GM23338 (cell line): Measurements from ENCODE around the gene TBX2. TPM values are rescaled to one million over a fixed set of nuclear protein-coding genes. Genes with fewer than 3 reads are reported as not detected.

ENCODE experiments used
- ATAC-seq: fragments of 200-7000 bp; cut with Tn5 transposase; 3 replicates; pipeline ENCODE4 v1.9.1; 2020
- DNase-seq: peaks from one replicate; pipeline ENCODE4 v3.0.0-alpha.2; 2015; ENCODE audit warnings: low spot score
- H2AFZ ChIP-seq: fragments of 200-600 bp; sonication (generic); 2 replicates; pipeline ENCODE4 v1.8.0; 2016; ENCODE audit warnings: antibody characterized with exemption, mild to moderate bottlenecking, moderate library complexity
- H3F3A ChIP-seq: fragments of 200-600 bp; sonication (generic); replicated peaks from 2 replicates; pipeline ENCODE4 v1.8.0; 2017; ENCODE audit warnings: antibody characterized with exemption, mixed run types, low read depth
- H3K27ac ChIP-seq: fragments of 200-600 bp; sonication (generic); 2 replicates; pipeline ENCODE4 v1.6.1; 2016; ENCODE audit warnings: low read depth
- H3K27me3 ChIP-seq: fragments of 200-600 bp; sonication (generic); 2 replicates; pipeline ENCODE4 v1.8.0; 2016; ENCODE audit warnings: mild to moderate bottlenecking, mixed run types, moderate library complexity; ENCODE audit not compliant: insufficient read depth
- H3K36me3 ChIP-seq: fragments of 200-600 bp; sonication (generic); 2 replicates; pipeline ENCODE4 v1.8.0; 2016; ENCODE audit warnings: mild to moderate bottlenecking; ENCODE audit not compliant: insufficient read depth
- H3K4me1 ChIP-seq: fragments of 200-600 bp; sonication (generic); 2 replicates; pipeline ENCODE4 v1.8.0; 2016; ENCODE audit warnings: mild to moderate bottlenecking, moderate library complexity; ENCODE audit not compliant: insufficient read depth
- H3K4me2 ChIP-seq: fragments of 200-600 bp; sonication (generic); 2 replicates; pipeline ENCODE4 v1.7.1; 2017; ENCODE audit warnings: mixed run types
- H3K4me3 ChIP-seq: fragments of 200-600 bp; sonication (generic); 2 replicates; pipeline ENCODE4 v1.6.1; 2016; ENCODE audit warnings: mixed run types
- H3K79me2 ChIP-seq: fragments of 200-600 bp; sonication (generic); replicated peaks from 2 replicates; pipeline ENCODE4 v1.8.0; 2017; ENCODE audit warnings: mild to moderate bottlenecking; ENCODE audit not compliant: insufficient read depth
- H3K9me2 ChIP-seq: fragments of 200-600 bp; sonication (generic); 2 replicates; pipeline ENCODE4 v1.8.0; 2017; ENCODE audit not compliant: insufficient read depth
- H4K20me1 ChIP-seq: fragments of 200-600 bp; sonication (generic); replicated peaks from 2 replicates; pipeline ENCODE4 v1.8.0; 2017; ENCODE audit warnings: mild to moderate bottlenecking; ENCODE audit not compliant: insufficient read depth
- H3K27ac Mint-ChIP-seq: 2 replicates; pipeline ENCODE4 v1.8.0; 2020; ENCODE audit warnings: inconsistent platforms, mild to moderate bottlenecking, moderate library complexity, mixed read lengths
- H3K27me3 Mint-ChIP-seq: 3 replicates; pipeline ENCODE4 v1.8.0; 2022; ENCODE audit warnings: low read depth, mild to moderate bottlenecking, moderate library complexity, mixed read lengths, inconsistent platforms; ENCODE audit not compliant: insufficient read depth, poor library complexity
- H3K36me3 Mint-ChIP-seq: 3 replicates; pipeline ENCODE4 v1.8.0; 2021; ENCODE audit warnings: low read depth, mild to moderate bottlenecking, inconsistent platforms, moderate library complexity, mixed read lengths
- H3K4me1 Mint-ChIP-seq: 3 replicates; pipeline ENCODE4 v1.8.0; 2020; ENCODE audit warnings: mild to moderate bottlenecking, inconsistent platforms, mixed read lengths
- H3K4me3 Mint-ChIP-seq: 3 replicates; pipeline ENCODE4 v1.8.0; 2021; ENCODE audit warnings: moderate library complexity, mild to moderate bottlenecking, inconsistent platforms, mixed read lengths
- H3K9me3 Mint-ChIP-seq: 3 replicates; pipeline ENCODE4 v1.8.0; 2020; ENCODE audit warnings: moderate library complexity, mild to moderate bottlenecking, inconsistent platforms, mixed read lengths
- CREB1 ChIP-seq: fragments of 250-450 bp; sonication (Bioruptor Pico); IDR thresholded peaks from 2 replicates; pipeline ENCODE4 v1.5.0; 2020; ENCODE audit warnings: low read depth, mild to moderate bottlenecking, moderate library complexity
- EZH2 ChIP-seq: fragments of 200-600 bp; sonication (generic); IDR thresholded peaks from one replicate; pipeline ENCODE4 v1.8.0; 2017; ENCODE audit warnings: antibody characterized with exemption, mild to moderate bottlenecking, low read depth; ENCODE audit not compliant: unreplicated experiment
- EZH2phosphoT487 ChIP-seq: fragments of 200-600 bp; sonication (generic); IDR thresholded peaks from one replicate; pipeline ENCODE4 v1.8.1; 2018; ENCODE audit warnings: antibody characterized with exemption; ENCODE audit not compliant: unreplicated experiment
- JUNB ChIP-seq: IDR thresholded peaks from one replicate; pipeline ENCODE4 v1.6.1; 2016; ENCODE audit warnings: antibody characterized with exemption; ENCODE audit not compliant: unreplicated experiment
- NANOG ChIP-seq: IDR thresholded peaks from 2 replicates; pipeline ENCODE4 v1.6.1; 2016; ENCODE audit warnings: antibody characterized with exemption, borderline replicate concordance
- ZNF114 ChIP-seq: fragments of 250-450 bp; sonication (Bioruptor Pico); IDR thresholded peaks from 2 replicates; pipeline ENCODE4 v1.5.0; 2020; ENCODE audit warnings: mild to moderate bottlenecking, moderate library complexity
- ZNF331 ChIP-seq: fragments of 250-450 bp; sonication (Bioruptor Pico); IDR thresholded peaks from 2 replicates; pipeline ENCODE4 v1.5.0; 2020; ENCODE audit warnings: low read depth, mild to moderate bottlenecking, moderate library complexity
- polyA plus RNA-seq: library from polyadenylated mRNA; unstranded; fragments of >200 nt; fragmentation: Nextera tagmentation; extraction: Ambion mirVana; gene quantifications from 2 replicates; pipeline ENCODE4 v1.2.1, GENCODE V29; 2016
- total RNA-seq: library from RNA; depleted of rRNA; stranded (reverse); fragments of >200 nt; shearing (Covaris generic); gene quantifications from 2 replicates; pipeline ENCODE4 v1.2.3, GENCODE V29; 2014
- TF ChIP-seq, protein P1 (sequence below): IDR thresholded peaks from 2 replicates; pipeline ENCODE4 v1.6.1; 2016; ENCODE audit warnings: antibody characterized with exemption
- TF ChIP-seq, protein P2 (sequence below): fragments of 250-450 bp; sonication (Bioruptor Pico); IDR thresholded peaks from 2 replicates; pipeline ENCODE4 v1.5.0; 2020; ENCODE audit warnings: mild to moderate bottlenecking, moderate library complexity
- TF ChIP-seq, protein P3 (sequence below): IDR thresholded peaks from one replicate; pipeline ENCODE4 v1.6.1; 2018; ENCODE audit warnings: antibody characterized with exemption; ENCODE audit not compliant: unreplicated experiment
- TF ChIP-seq, protein P4 (sequence below), 2 experiments: fragments of 200-600 bp in 1 of 2; sonication (generic) in 1 of 2; conservative IDR thresholded peaks; 2 replicates each; pipeline versions ENCODE4 v1.5.1 to v1.6.1; 2016 to 2017; ENCODE audit warnings: antibody characterized with exemption in 2 of 2, low read depth in 2 of 2, mild to moderate bottlenecking in 2 of 2, moderate library complexity in 1 of 2

TBX2 gene
- total and polyA plus RNA-seq, 2 experiments from 2014 or later: not detected

DNA sequence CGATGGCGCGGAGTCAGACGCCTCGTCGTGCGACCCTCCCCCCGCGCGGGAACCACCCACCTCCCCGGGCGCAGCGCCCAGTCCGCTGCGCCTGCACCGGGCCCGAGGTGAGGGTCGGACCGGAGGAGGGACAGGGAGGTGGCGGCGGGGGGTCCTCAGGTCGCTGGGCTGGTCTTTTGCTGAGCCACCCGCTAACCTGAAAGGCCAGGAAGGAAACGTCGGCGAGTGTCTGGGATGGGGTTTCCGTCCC, 4.9 kb downstream of the TBX2 start:
- Mint-ChIP-seq H3K4me3 (no peak overlapping the region), H3K4me1 (peaks cover 32% of the 10 kb centered on the region), H3K36me3 (peaks cover 3% of the 10 kb centered on the region; the same call in 1 of the 3 replicates), H3K27me3 (peaks cover 94% of the 10 kb centered on the region), H3K9me3 (peaks cover 3% of the 10 kb centered on the region; the same call in 2 of the 3 replicates), H3K27ac (no peak overlapping the region)
- peak overlapping the region; percentile 38; the same call in 1 of the 2 replicates for H2AFZ ChIP-seq
- no peaks in the 10 kb centered on the region for H3K79me2 ChIP-seq
- H3K4me2 ChIP-seq: peak overlapping the region; percentile 76
- no peak overlapping the region for H3K27ac ChIP-seq
- peaks cover 26% of the 10 kb centered on the region; the same call in 1 of the 2 replicates for H3K4me1 ChIP-seq
- peak; percentile 59 for DNase-seq
- H4K20me1 ChIP-seq: peaks cover 22% of the 10 kb centered on the region
- H3K36me3 ChIP-seq: no peaks in the 10 kb centered on the region
- peaks cover 99% of the 10 kb centered on the region for H3K27me3 ChIP-seq
- peaks cover 13% of the 10 kb centered on the region; the same call in 1 of the 2 replicates for H3F3A ChIP-seq
- TF ChIP-seq, protein P1, sequence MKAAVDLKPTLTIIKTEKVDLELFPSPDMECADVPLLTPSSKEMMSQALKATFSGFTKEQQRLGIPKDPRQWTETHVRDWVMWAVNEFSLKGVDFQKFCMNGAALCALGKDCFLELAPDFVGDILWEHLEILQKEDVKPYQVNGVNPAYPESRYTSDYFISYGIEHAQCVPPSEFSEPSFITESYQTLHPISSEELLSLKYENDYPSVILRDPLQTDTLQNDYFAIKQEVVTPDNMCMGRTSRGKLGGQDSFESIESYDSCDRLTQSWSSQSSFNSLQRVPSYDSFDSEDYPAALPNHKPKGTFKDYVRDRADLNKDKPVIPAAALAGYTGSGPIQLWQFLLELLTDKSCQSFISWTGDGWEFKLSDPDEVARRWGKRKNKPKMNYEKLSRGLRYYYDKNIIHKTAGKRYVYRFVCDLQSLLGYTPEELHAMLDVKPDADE: no peak
- no peak for TF ChIP-seq JUNB
- TF ChIP-seq ZNF114 (CRISPR knock-in tag): no peak
- TF ChIP-seq, protein P2, sequence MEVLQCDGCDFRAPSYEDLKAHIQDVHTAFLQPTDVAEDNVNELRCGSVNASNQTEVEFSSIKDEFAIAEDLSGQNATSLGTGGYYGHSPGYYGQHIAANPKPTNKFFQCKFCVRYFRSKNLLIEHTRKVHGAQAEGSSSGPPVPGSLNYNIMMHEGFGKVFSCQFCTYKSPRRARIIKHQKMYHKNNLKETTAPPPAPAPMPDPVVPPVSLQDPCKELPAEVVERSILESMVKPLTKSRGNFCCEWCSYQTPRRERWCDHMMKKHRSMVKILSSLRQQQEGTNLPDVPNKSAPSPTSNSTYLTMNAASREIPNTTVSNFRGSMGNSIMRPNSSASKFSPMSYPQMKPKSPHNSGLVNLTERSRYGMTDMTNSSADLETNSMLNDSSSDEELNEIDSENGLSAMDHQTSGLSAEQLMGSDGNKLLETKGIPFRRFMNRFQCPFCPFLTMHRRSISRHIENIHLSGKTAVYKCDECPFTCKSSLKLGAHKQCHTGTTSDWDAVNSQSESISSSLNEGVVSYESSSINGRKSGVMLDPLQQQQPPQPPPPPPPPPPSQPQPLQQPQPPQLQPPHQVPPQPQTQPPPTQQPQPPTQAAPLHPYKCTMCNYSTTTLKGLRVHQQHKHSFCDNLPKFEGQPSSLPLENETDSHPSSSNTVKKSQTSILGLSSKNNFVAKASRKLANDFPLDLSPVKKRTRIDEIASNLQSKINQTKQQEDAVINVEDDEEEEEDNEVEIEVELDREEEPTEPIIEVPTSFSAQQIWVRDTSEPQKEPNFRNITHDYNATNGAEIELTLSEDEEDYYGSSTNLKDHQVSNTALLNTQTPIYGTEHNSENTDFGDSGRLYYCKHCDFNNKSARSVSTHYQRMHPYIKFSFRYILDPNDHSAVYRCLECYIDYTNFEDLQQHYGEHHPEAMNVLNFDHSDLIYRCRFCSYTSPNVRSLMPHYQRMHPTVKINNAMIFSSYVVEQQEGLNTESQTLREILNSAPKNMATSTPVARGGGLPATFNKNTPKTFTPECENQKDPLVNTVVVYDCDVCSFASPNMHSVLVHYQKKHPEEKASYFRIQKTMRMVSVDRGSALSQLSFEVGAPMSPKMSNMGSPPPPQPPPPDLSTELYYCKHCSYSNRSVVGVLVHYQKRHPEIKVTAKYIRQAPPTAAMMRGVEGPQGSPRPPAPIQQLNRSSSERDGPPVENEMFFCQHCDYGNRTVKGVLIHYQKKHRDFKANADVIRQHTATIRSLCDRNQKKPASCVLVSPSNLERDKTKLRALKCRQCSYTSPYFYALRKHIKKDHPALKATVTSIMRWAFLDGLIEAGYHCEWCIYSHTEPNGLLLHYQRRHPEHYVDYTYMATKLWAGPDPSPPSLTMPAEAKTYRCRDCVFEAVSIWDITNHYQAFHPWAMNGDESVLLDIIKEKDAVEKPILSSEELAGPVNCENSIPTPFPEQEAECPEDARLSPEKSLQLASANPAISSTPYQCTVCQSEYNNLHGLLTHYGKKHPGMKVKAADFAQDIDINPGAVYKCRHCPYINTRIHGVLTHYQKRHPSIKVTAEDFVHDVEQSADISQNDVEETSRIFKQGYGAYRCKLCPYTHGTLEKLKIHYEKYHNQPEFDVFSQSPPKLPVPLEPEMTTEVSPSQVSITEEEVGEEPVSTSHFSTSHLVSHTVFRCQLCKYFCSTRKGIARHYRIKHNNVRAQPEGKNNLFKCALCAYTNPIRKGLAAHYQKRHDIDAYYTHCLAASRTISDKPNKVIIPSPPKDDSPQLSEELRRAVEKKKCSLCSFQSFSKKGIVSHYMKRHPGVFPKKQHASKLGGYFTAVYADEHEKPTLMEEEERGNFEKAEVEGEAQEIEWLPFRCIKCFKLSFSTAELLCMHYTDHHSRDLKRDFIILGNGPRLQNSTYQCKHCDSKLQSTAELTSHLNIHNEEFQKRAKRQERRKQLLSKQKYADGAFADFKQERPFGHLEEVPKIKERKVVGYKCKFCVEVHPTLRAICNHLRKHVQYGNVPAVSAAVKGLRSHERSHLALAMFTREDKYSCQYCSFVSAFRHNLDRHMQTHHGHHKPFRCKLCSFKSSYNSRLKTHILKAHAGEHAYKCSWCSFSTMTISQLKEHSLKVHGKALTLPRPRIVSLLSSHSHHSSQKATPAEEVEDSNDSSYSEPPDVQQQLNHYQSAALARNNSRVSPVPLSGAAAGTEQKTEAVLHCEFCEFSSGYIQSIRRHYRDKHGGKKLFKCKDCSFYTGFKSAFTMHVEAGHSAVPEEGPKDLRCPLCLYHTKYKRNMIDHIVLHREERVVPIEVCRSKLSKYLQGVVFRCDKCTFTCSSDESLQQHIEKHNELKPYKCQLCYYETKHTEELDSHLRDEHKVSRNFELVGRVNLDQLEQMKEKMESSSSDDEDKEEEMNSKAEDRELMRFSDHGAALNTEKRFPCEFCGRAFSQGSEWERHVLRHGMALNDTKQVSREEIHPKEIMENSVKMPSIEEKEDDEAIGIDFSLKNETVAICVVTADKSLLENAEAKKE (CRISPR knock-in tag): no peak
- TF ChIP-seq NANOG: no peak
- TF ChIP-seq, protein P3, sequence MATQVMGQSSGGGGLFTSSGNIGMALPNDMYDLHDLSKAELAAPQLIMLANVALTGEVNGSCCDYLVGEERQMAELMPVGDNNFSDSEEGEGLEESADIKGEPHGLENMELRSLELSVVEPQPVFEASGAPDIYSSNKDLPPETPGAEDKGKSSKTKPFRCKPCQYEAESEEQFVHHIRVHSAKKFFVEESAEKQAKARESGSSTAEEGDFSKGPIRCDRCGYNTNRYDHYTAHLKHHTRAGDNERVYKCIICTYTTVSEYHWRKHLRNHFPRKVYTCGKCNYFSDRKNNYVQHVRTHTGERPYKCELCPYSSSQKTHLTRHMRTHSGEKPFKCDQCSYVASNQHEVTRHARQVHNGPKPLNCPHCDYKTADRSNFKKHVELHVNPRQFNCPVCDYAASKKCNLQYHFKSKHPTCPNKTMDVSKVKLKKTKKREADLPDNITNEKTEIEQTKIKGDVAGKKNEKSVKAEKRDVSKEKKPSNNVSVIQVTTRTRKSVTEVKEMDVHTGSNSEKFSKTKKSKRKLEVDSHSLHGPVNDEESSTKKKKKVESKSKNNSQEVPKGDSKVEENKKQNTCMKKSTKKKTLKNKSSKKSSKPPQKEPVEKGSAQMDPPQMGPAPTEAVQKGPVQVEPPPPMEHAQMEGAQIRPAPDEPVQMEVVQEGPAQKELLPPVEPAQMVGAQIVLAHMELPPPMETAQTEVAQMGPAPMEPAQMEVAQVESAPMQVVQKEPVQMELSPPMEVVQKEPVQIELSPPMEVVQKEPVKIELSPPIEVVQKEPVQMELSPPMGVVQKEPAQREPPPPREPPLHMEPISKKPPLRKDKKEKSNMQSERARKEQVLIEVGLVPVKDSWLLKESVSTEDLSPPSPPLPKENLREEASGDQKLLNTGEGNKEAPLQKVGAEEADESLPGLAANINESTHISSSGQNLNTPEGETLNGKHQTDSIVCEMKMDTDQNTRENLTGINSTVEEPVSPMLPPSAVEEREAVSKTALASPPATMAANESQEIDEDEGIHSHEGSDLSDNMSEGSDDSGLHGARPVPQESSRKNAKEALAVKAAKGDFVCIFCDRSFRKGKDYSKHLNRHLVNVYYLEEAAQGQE: no peak
- TF ChIP-seq, protein P4, sequence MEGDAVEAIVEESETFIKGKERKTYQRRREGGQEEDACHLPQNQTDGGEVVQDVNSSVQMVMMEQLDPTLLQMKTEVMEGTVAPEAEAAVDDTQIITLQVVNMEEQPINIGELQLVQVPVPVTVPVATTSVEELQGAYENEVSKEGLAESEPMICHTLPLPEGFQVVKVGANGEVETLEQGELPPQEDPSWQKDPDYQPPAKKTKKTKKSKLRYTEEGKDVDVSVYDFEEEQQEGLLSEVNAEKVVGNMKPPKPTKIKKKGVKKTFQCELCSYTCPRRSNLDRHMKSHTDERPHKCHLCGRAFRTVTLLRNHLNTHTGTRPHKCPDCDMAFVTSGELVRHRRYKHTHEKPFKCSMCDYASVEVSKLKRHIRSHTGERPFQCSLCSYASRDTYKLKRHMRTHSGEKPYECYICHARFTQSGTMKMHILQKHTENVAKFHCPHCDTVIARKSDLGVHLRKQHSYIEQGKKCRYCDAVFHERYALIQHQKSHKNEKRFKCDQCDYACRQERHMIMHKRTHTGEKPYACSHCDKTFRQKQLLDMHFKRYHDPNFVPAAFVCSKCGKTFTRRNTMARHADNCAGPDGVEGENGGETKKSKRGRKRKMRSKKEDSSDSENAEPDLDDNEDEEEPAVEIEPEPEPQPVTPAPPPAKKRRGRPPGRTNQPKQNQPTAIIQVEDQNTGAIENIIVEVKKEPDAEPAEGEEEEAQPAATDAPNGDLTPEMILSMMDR (conservative IDR thresholded peaks at IDR 0.05; ENCODE audit: low read depth in 2 of 2): no peak
- no peak for TF ChIP-seq CREB1 (CRISPR knock-in tag)
- no peak for TF ChIP-seq ZNF331
- TF ChIP-seq EZH2: no peak
- no peak for TF ChIP-seq EZH2phosphoT487
- ATAC-seq: no peak; the same call in 2 of the 3 replicates
- no peaks in the 10 kb centered on the region for H3K9me2 ChIP-seq
- H3K4me3 ChIP-seq: peak overlapping the region; percentile 48
